ENCODE measurements around the gene GRAMD4.

DNA sequence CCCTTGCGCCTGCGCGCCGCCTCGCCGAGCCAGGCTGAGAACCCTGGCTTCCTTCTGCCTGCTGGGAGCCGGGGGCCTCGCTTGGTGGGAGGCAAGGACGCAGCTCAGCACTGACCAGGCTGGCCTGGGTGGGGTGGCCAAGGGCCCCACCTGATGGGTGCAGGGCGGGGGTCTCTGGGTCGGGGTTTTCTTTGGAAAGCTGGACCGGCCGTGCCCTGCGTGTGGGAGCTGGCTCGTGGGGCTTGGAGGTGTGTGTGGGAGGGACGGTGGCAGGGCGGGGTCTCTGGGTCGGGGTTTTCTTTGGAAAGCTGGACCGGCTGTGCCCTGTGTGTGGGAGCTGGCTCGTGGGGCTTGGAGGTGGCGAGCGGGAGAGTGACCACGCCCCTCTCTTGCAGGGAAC, 6.2 kb downstream of the GRAMD4 start:
- TF ChIP-seq, protein P1, sequence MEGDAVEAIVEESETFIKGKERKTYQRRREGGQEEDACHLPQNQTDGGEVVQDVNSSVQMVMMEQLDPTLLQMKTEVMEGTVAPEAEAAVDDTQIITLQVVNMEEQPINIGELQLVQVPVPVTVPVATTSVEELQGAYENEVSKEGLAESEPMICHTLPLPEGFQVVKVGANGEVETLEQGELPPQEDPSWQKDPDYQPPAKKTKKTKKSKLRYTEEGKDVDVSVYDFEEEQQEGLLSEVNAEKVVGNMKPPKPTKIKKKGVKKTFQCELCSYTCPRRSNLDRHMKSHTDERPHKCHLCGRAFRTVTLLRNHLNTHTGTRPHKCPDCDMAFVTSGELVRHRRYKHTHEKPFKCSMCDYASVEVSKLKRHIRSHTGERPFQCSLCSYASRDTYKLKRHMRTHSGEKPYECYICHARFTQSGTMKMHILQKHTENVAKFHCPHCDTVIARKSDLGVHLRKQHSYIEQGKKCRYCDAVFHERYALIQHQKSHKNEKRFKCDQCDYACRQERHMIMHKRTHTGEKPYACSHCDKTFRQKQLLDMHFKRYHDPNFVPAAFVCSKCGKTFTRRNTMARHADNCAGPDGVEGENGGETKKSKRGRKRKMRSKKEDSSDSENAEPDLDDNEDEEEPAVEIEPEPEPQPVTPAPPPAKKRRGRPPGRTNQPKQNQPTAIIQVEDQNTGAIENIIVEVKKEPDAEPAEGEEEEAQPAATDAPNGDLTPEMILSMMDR (IDR thresholded peaks at IDR 0.05 in 4 of 5, conservative IDR thresholded peaks at IDR 0.05 in 1 of 5) = no peak
- no peak for TF ChIP-seq POLR2A (IDR thresholded peaks at IDR 0.05)

Data from gastrocnemius medialis (tissue), 4 donors.